ENCODE measurements around the gene EPHA7. TPM values are rescaled to one million over a fixed set of nuclear protein-coding genes. Genes with fewer than 3 reads are reported as not detected.

EPHA7 gene
- total RNA-seq, 1 donor from 2014 or later, result 0.88 TPM

DNA sequence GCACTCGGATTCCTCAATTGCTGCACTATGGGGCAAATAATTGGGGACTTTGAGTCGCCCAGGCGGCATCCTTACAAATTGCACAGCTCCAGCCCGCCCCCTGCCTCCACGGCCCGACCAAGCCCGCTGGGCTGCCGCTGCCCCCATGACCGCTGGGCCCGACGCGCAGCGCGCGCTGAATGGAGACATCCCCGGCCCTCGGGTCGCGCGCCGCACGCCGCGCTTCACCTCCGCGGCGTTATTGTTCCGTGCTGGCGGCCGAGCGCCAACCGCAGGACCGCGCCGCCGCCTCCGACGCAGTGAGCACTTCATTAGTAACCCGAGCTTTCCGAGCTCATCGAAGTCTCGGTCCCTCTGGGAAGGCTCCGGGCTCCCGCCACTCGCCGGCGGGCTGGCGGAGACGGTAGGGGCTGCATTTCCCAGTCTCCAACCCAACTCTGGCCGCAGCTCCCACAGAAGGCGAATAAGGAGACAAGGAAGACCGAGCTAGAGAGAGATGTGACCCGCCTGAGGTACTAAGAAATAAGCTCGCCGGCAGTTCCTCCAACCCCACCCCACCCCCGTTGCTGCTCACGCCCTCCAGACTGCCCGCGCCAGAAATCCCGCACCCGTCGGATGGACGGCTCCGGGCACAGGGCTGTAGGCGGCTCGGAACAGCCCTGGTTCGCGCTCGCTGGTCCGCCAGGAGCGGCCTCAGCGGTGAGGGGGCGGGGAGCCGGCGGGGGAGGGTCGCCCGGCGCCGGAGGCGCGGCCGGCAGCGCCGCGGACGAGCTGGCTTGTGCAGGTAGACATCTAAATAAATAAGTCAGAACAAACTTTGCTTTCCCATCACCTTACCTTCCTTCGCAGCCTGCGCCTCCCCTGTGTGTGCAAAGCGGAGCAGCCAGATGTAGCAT lies 703 bp downstream of the EPHA7 start:
- TF ChIP-seq CTCF (IDR thresholded peaks at IDR 0.05; ENCODE audit: insufficient read depth, low read length, poor library complexity, severe bottlenecking), result no peak
- Histone ChIP-seq H3K4me3 (ENCODE audit: low read depth, low read length) (peak overlapping the region; percentile 77), H3K36me3 (ENCODE audit: control insufficient read depth, insufficient read depth, low read length) (no peaks in the 10 kb centered on the region), H3K27me3 (ENCODE audit: control insufficient read depth, insufficient read depth, low read length) (peaks cover 2% of the 10 kb centered on the region)
- DNase-seq (ENCODE audit: low read depth), result no peak

GRCh38 chr6:93418033-93418407 lies 1.3 kb downstream of the EPHA7 start:
- no peaks in the 10 kb centered on the region for H3K36me3 ChIP-seq (ENCODE audit: control insufficient read depth, insufficient read depth, low read length)
- H3K4me3 ChIP-seq (ENCODE audit: low read depth, low read length), result peak overlapping the region; percentile 77
- peaks cover 2% of the 10 kb centered on the region for H3K27me3 ChIP-seq (ENCODE audit: control insufficient read depth, insufficient read depth, low read length)
- DNase-seq (ENCODE audit: low read depth), result no peak
- no peak for TF ChIP-seq CTCF (IDR thresholded peaks at IDR 0.05; ENCODE audit: insufficient read depth, low read length, poor library complexity, severe bottlenecking)

GRCh38 chr6:93417421-93418013 lies 1.8 kb downstream of the EPHA7 start:
- Histone ChIP-seq H3K27me3 (ENCODE audit: control insufficient read depth, insufficient read depth, low read length) (peaks cover 2% of the 10 kb centered on the region), H3K4me3 (ENCODE audit: low read depth, low read length) (peak overlapping the region; percentile 77), H3K36me3 (ENCODE audit: control insufficient read depth, insufficient read depth, low read length) (no peaks in the 10 kb centered on the region)
- peak; percentile 11 for TF ChIP-seq CTCF (IDR thresholded peaks at IDR 0.05; ENCODE audit: insufficient read depth, low read length, poor library complexity, severe bottlenecking)
- no peak for DNase-seq (ENCODE audit: low read depth)

DNA sequence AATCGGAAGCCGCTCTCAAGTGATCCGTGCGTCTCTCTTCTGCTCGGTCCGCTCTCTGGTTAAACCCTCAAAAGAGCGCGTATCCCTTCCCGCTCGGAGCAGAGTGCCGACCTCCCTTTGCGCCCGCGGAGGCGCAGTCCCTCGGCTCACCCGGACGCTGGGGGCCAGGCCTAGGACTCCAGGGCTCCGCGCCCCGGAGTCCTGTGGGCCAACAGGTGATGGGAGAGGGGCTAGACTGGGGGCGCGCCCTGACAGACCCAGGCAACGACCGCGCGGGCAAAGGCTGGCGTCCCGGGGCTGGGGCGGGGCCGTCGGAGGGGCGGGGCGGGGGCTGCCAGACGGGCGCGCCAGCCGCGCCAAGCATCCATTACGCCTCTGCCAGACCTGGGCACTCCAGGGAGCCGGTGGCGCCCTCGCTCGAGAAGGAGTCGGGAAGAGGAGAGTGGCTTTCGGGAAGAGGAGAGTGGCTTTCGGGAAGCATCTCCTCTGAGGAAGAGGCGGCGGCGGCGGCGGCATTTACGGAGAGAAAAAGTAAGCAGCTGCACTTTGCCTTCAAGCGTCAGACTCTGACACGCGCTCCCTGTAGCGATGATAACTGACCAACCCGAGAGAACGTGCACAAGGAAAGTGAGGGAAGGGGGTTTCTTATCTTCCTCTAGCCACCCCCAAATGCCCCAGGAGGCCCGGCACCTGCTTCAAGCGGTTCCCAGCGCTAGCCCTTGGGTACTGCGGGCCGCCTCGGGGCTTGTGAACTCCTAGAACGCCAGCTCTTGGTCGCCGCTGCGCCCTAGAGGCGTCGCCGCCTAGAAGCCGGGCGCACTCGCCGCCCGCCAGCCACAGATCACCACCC lies 2.6 kb downstream of the EPHA7 start:
- Histone ChIP-seq H3K27me3 (ENCODE audit: control insufficient read depth, insufficient read depth, low read length) (peaks cover 2% of the 10 kb centered on the region), H3K4me3 (ENCODE audit: low read depth, low read length) (peak overlapping the region; percentile 77), H3K36me3 (ENCODE audit: control insufficient read depth, insufficient read depth, low read length) (no peaks in the 10 kb centered on the region)
- no peak for TF ChIP-seq CTCF (IDR thresholded peaks at IDR 0.05; ENCODE audit: insufficient read depth, low read length, poor library complexity, severe bottlenecking)
- no peak for DNase-seq (ENCODE audit: low read depth)

DNA sequence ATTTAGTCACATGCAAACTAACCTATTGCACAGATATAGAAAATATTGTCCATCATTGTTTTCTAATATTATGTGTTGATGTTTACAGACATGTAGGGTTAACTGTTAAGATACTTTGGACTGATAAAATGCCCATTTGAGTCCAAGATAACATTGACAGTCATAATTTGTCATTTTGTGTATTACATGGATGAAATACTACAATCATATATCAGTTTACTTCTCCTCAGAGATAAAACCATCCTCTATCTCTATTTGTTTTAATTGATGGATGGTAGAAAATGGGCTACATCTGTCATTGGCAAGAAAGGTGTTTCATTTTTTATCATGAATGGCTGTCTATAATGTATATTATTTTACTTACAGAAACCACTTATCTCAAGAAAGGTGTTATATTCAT lies 6.2 kb downstream of the EPHA7 start:
- Histone ChIP-seq H3K4me3 (ENCODE audit: low read depth, low read length) (no peak overlapping the region), H3K27me3 (ENCODE audit: control insufficient read depth, insufficient read depth, low read length) (peaks cover 2% of the 10 kb centered on the region), H3K36me3 (ENCODE audit: control insufficient read depth, insufficient read depth, low read length) (no peaks in the 10 kb centered on the region)
- TF ChIP-seq CTCF (IDR thresholded peaks at IDR 0.05; ENCODE audit: insufficient read depth, low read length, poor library complexity, severe bottlenecking), result no peak
- no peak for DNase-seq (ENCODE audit: low read depth)

All from kidney epithelial cell (primary cell).